ENCODE data around the gene OSBPL10.

Gene OSBPL10

GRCh38 chr3:31724116-31724515 is 256.9 kb downstream of the OSBPL10 start:
- Histone ChIP-seq H3K9me3 (ENCODE audit: low read length) (no peaks in the 10 kb centered on the region), H3K36me3 (ENCODE audit: insufficient read depth, low read length) (no peaks in the 10 kb centered on the region), H3K27me3 (ENCODE audit: control insufficient read depth in 1 of 2, insufficient read depth in 2 of 2, low read length in 2 of 2) (no peaks in the 10 kb centered on the region), H3K9ac (ENCODE audit: low read length) (no peak overlapping the region), H3K27ac (ENCODE audit: low read depth, low read length) (no peak overlapping the region), H3K4me1 (ENCODE audit: insufficient read depth, low read length) (no peaks in the 10 kb centered on the region), H3K4me3 (ENCODE audit: low read depth in 1 of 2, low read length in 2 of 2) (no peak overlapping the region)

- Histone ChIP-seq H3K9ac (ENCODE audit: low read length) (no peak overlapping the region), H3K27ac (ENCODE audit: low read depth, low read length) (no peak overlapping the region), H3K27me3 (ENCODE audit: control insufficient read depth in 1 of 2, insufficient read depth in 2 of 2, low read length in 2 of 2) (no peaks in the 10 kb centered on the region), H3K4me1 (ENCODE audit: insufficient read depth, low read length) (no peaks in the 10 kb centered on the region), H3K36me3 (ENCODE audit: insufficient read depth, low read length) (no peaks in the 10 kb centered on the region), H3K4me3 (ENCODE audit: low read depth in 1 of 2, low read length in 2 of 2) (no peak overlapping the region), H3K9me3 (ENCODE audit: low read length) (no peaks in the 10 kb centered on the region)
These were observed 257.4 kb downstream of the OSBPL10 start for GRCh38 chr3:31723701-31724100.

GRCh38 chr3:31721676-31722075 is 259.4 kb downstream of the OSBPL10 start:
- no peaks in the 10 kb centered on the region for H3K36me3 ChIP-seq (ENCODE audit: insufficient read depth, low read length)
- H3K4me3 ChIP-seq (ENCODE audit: low read depth in 1 of 2, low read length in 2 of 2), result no peak overlapping the region
- no peaks in the 10 kb centered on the region for H3K9me3 ChIP-seq (ENCODE audit: low read length)
- no peak overlapping the region for H3K9ac ChIP-seq (ENCODE audit: low read length)
- no peaks in the 10 kb centered on the region for H3K4me1 ChIP-seq (ENCODE audit: insufficient read depth, low read length)
- no peaks in the 10 kb centered on the region for H3K27me3 ChIP-seq (ENCODE audit: control insufficient read depth in 1 of 2, insufficient read depth in 2 of 2, low read length in 2 of 2)
- H3K27ac ChIP-seq (ENCODE audit: low read depth, low read length), result no peak overlapping the region

- no peaks in the 10 kb centered on the region for H3K9me3 ChIP-seq (ENCODE audit: low read length)
- H3K9ac ChIP-seq (ENCODE audit: low read length), result no peak overlapping the region
- H3K4me1 ChIP-seq (ENCODE audit: insufficient read depth, low read length), result no peaks in the 10 kb centered on the region
- H3K36me3 ChIP-seq (ENCODE audit: insufficient read depth, low read length), result no peaks in the 10 kb centered on the region
- no peak overlapping the region for H3K4me3 ChIP-seq (ENCODE audit: low read depth in 1 of 2, low read length in 2 of 2)
- no peaks in the 10 kb centered on the region for H3K27me3 ChIP-seq (ENCODE audit: control insufficient read depth in 1 of 2, insufficient read depth in 2 of 2, low read length in 2 of 2)
- no peak overlapping the region for H3K27ac ChIP-seq (ENCODE audit: low read depth, low read length)
These were observed 266.4 kb downstream of the OSBPL10 start for GRCh38 chr3:31714495-31715280.

GRCh38 chr3:31713816-31714215 is 267.2 kb downstream of the OSBPL10 start:
- H3K9me3 ChIP-seq (ENCODE audit: low read length), result no peaks in the 10 kb centered on the region
- H3K27me3 ChIP-seq (ENCODE audit: control insufficient read depth in 1 of 2, insufficient read depth in 2 of 2, low read length in 2 of 2), result no peaks in the 10 kb centered on the region
- no peaks in the 10 kb centered on the region for H3K4me1 ChIP-seq (ENCODE audit: insufficient read depth, low read length)
- no peak overlapping the region for H3K4me3 ChIP-seq (ENCODE audit: low read depth in 1 of 2, low read length in 2 of 2)
- H3K36me3 ChIP-seq (ENCODE audit: insufficient read depth, low read length), result no peaks in the 10 kb centered on the region
- no peak overlapping the region for H3K9ac ChIP-seq (ENCODE audit: low read length)
- no peak overlapping the region for H3K27ac ChIP-seq (ENCODE audit: low read depth, low read length)

GRCh38 chr3:31710123-31710803 is 270.8 kb downstream of the OSBPL10 start:
- H3K27ac ChIP-seq (ENCODE audit: low read depth, low read length), result no peak overlapping the region
- no peaks in the 10 kb centered on the region for H3K27me3 ChIP-seq (ENCODE audit: control insufficient read depth in 1 of 2, insufficient read depth in 2 of 2, low read length in 2 of 2)
- no peak overlapping the region for H3K4me3 ChIP-seq (ENCODE audit: low read depth in 1 of 2, low read length in 2 of 2)
- H3K9me3 ChIP-seq (ENCODE audit: low read length), result no peaks in the 10 kb centered on the region
- H3K4me1 ChIP-seq (ENCODE audit: insufficient read depth, low read length), result no peaks in the 10 kb centered on the region
- H3K36me3 ChIP-seq (ENCODE audit: insufficient read depth, low read length), result no peaks in the 10 kb centered on the region
- no peak overlapping the region for H3K9ac ChIP-seq (ENCODE audit: low read length)

- no peaks in the 10 kb centered on the region for H3K27me3 ChIP-seq (ENCODE audit: control insufficient read depth in 1 of 2, insufficient read depth in 2 of 2, low read length in 2 of 2)
These were observed 271.5 kb downstream of the OSBPL10 start for GRCh38 chr3:31709526-31709925.

GRCh38 chr3:31709005-31709404 is 272.1 kb downstream of the OSBPL10 start:
- H3K9ac ChIP-seq (ENCODE audit: low read length), result no peak overlapping the region
- H3K4me3 ChIP-seq (ENCODE audit: low read depth in 1 of 2, low read length in 2 of 2), result no peak overlapping the region
- H3K4me1 ChIP-seq (ENCODE audit: insufficient read depth, low read length), result no peaks in the 10 kb centered on the region

More at GRCh38 chr3:31709526-31709925, 271.5 kb downstream of the OSBPL10 start:
- H3K9ac ChIP-seq (ENCODE audit: low read length), result no peak overlapping the region
- H3K27ac ChIP-seq (ENCODE audit: low read depth, low read length), result no peak overlapping the region
- no peaks in the 10 kb centered on the region for H3K36me3 ChIP-seq (ENCODE audit: insufficient read depth, low read length)
- H3K9me3 ChIP-seq (ENCODE audit: low read length), result no peaks in the 10 kb centered on the region
- H3K4me1 ChIP-seq (ENCODE audit: insufficient read depth, low read length), result no peaks in the 10 kb centered on the region
- H3K4me3 ChIP-seq (ENCODE audit: low read depth in 1 of 2, low read length in 2 of 2), result no peak overlapping the region

GRCh38 chr3:31707286-31707685 is 273.8 kb downstream of the OSBPL10 start:
- no peak overlapping the region for H3K4me3 ChIP-seq (ENCODE audit: low read depth in 1 of 2, low read length in 2 of 2)

More at GRCh38 chr3:31709005-31709404, 272.1 kb downstream of the OSBPL10 start:
- Histone ChIP-seq H3K27ac (ENCODE audit: low read depth, low read length) (no peak overlapping the region), H3K9me3 (ENCODE audit: low read length) (no peaks in the 10 kb centered on the region), H3K36me3 (ENCODE audit: insufficient read depth, low read length) (no peaks in the 10 kb centered on the region), H3K27me3 (ENCODE audit: control insufficient read depth in 1 of 2, insufficient read depth in 2 of 2, low read length in 2 of 2) (no peaks in the 10 kb centered on the region)

GRCh38 chr3:31705736-31706135 is 275.3 kb downstream of the OSBPL10 start:
- Histone ChIP-seq H3K4me3 (ENCODE audit: low read depth in 1 of 2, low read length in 2 of 2) (no peak overlapping the region), H3K27ac (ENCODE audit: low read depth, low read length) (no peak overlapping the region), H3K9me3 (ENCODE audit: low read length) (no peaks in the 10 kb centered on the region), H3K9ac (ENCODE audit: low read length) (no peak overlapping the region), H3K27me3 (ENCODE audit: control insufficient read depth in 1 of 2, insufficient read depth in 2 of 2, low read length in 2 of 2) (no peaks in the 10 kb centered on the region), H3K4me1 (ENCODE audit: insufficient read depth, low read length) (no peaks in the 10 kb centered on the region), H3K36me3 (ENCODE audit: insufficient read depth, low read length) (no peaks in the 10 kb centered on the region)

More at GRCh38 chr3:31707286-31707685, 273.8 kb downstream of the OSBPL10 start:
- Histone ChIP-seq H3K9me3 (ENCODE audit: low read length) (no peaks in the 10 kb centered on the region), H3K27ac (ENCODE audit: low read depth, low read length) (no peak overlapping the region), H3K4me1 (ENCODE audit: insufficient read depth, low read length) (no peaks in the 10 kb centered on the region), H3K36me3 (ENCODE audit: insufficient read depth, low read length) (no peaks in the 10 kb centered on the region), H3K27me3 (ENCODE audit: control insufficient read depth in 1 of 2, insufficient read depth in 2 of 2, low read length in 2 of 2) (no peaks in the 10 kb centered on the region), H3K9ac (ENCODE audit: low read length) (no peak overlapping the region)

GRCh38 chr3:31704591-31705179 is 276.4 kb downstream of the OSBPL10 start:
- Histone ChIP-seq H3K27me3 (ENCODE audit: control insufficient read depth in 1 of 2, insufficient read depth in 2 of 2, low read length in 2 of 2) (no peaks in the 10 kb centered on the region), H3K27ac (ENCODE audit: low read depth, low read length) (no peak overlapping the region), H3K4me1 (ENCODE audit: insufficient read depth, low read length) (no peaks in the 10 kb centered on the region), H3K9me3 (ENCODE audit: low read length) (no peaks in the 10 kb centered on the region), H3K4me3 (ENCODE audit: low read depth in 1 of 2, low read length in 2 of 2) (no peak overlapping the region), H3K36me3 (ENCODE audit: insufficient read depth, low read length) (no peaks in the 10 kb centered on the region), H3K9ac (ENCODE audit: low read length) (no peak overlapping the region)
